GM12878 (cell line): ENCODE measurements around the gene MSLN. TPM values are rescaled to one million over a fixed set of nuclear protein-coding genes. Genes with fewer than 3 reads are reported as not detected.

Experiments
- ATAC-seq: fragments of 200-7000 bp; cut with Tn5 transposase; 3 replicates; pipeline ENCODE4 v1.9.1; 2020; ENCODE audit warnings: mild to moderate bottlenecking, moderate library complexity
- BruUV-seq: library from RNA; stranded (reverse); fragments of 400-500 nt; replicated peaks from 2 replicates; lab custom pipeline; 2021; lab: Mats Ljungman, UMichigan
- CTCF ChIA-PET: fragments of 300-600 bp; sonication (Branson Sonifier 250); formaldehyde crosslinking; extraction: SDS; loops from one replicate; lab custom pipeline; 2021; ENCODE audit warnings: inconsistent platforms; lab: Yijun Ruan, JAX
- POLR2A ChIA-PET: fragments of 350-600 bp; formaldehyde crosslinking; extraction: SDS; loops from one replicate; lab custom pipeline; 2021; ENCODE audit warnings: inconsistent platforms; lab: Charles Lee
- RAD21 ChIA-PET: fragments of 300-600 bp; sonication (Branson Sonifier 250); formaldehyde crosslinking; loops from one replicate; lab custom pipeline; 2023; ENCODE audit warnings: antibody characterized with exemption; ENCODE audit not compliant: unreplicated experiment; lab: Charles Lee
- SMC1A ChIA-PET: fragments of 300-600 bp; sonication (Branson Sonifier 250); formaldehyde crosslinking; loops from one replicate; lab custom pipeline; 2023; ENCODE audit not compliant: unreplicated experiment, uncharacterized antibody; lab: Charles Lee
- DNase-seq: peaks from one replicate; pipeline ENCODE4 v3.0.0-alpha.2; 2011; ENCODE audit warnings: low read depth, low spot score
- FAIRE-seq: peaks from 3 replicates; lab custom pipeline; 2011; peaks lifted over from hg19 to GRCh38; lab: Jason Lieb, UNC
- H2AFZ ChIP-seq: 2 replicates; pipeline ENCODE4 v1.6.0; 2011; ENCODE audit warnings: low read depth, low read length, control low read depth; ENCODE audit not compliant: control insufficient read depth
- H3K27ac ChIP-seq: 2 replicates; pipeline ENCODE4 v1.5.1; 2011; ENCODE audit warnings: control low read depth; ENCODE audit not compliant: control insufficient read depth, insufficient read depth
- H3K27me3 ChIP-seq, 2 experiments: replicated peaks in 1 of 2; 2 replicates each; pipeline versions ENCODE4 v1.6.0 to v1.6.1; 2011; ENCODE audit warnings: low read length in 1 of 2; ENCODE audit not compliant: control insufficient read depth in 2 of 2, insufficient read depth in 2 of 2
- H3K36me3 ChIP-seq, 2 experiments: 2 replicates each; pipeline ENCODE4 v1.5.1; 2011; ENCODE audit warnings: low read length in 1 of 2; ENCODE audit not compliant: control insufficient read depth in 2 of 2, insufficient read depth in 2 of 2
- H3K4me1 ChIP-seq: 2 replicates; pipeline ENCODE4 v1.6.1; 2011; ENCODE audit warnings: mild to moderate bottlenecking, low read length, moderate library complexity, mixed read lengths; ENCODE audit not compliant: control insufficient read depth, insufficient read depth
- H3K4me2 ChIP-seq: 2 replicates; pipeline ENCODE4 v1.6.0; 2011; ENCODE audit warnings: control low read depth; ENCODE audit not compliant: control insufficient read depth, insufficient read depth
- H3K4me3 ChIP-seq: fragments of 200-600 bp; sonication (generic); 2 replicates; pipeline ENCODE4 v1.5.1; 2016
- H3K79me2 ChIP-seq: 2 replicates; pipeline ENCODE4 v1.6.0; 2011; ENCODE audit warnings: low read length; ENCODE audit not compliant: control insufficient read depth, insufficient read depth
- H3K9ac ChIP-seq: 2 replicates; pipeline ENCODE4 v1.8.0; 2011; ENCODE audit warnings: low read length, control low read depth, mixed read lengths; ENCODE audit not compliant: control insufficient read depth, insufficient read depth
- H3K9me3 ChIP-seq: replicated peaks from 3 replicates; pipeline ENCODE4 v1.5.1; 2011; ENCODE audit warnings: mild to moderate bottlenecking, low read length; ENCODE audit not compliant: control insufficient read depth, insufficient read depth
- H4K20me1 ChIP-seq: 2 replicates; pipeline ENCODE4 v1.6.0; 2011; ENCODE audit not compliant: control insufficient read depth, insufficient read depth
- BHLHE40 ChIP-seq, 2 experiments: fragments of 450-650 bp in 1 of 2; IDR thresholded peaks; 2 replicates each; pipeline ENCODE4 v1.6.1; 2011 to 2017; ENCODE audit warnings: low read depth in 2 of 2, borderline replicate concordance in 1 of 2, improper control_type of control experiment in 1 of 2, low read length in 1 of 2, mild to moderate bottlenecking in 1 of 2
- CHD4 ChIP-seq: fragments of 200-600 bp; sonication (generic); IDR thresholded peaks from 2 replicates; pipeline ENCODE4 v1.6.1; 2016; ENCODE audit warnings: mild to moderate bottlenecking
- NR2F1 ChIP-seq: fragments of 450-650 bp; conservative IDR thresholded peaks from 2 replicates; pipeline ENCODE4 v1.6.1; 2017; ENCODE audit warnings: mild to moderate bottlenecking
- PKNOX1 ChIP-seq: fragments of 450-650 bp; IDR thresholded peaks from 2 replicates; pipeline ENCODE4 v1.6.1; 2016; ENCODE audit warnings: mild to moderate bottlenecking
- RCOR1 ChIP-seq: conservative IDR thresholded peaks from 2 replicates; pipeline ENCODE4 v1.6.1; 2012; ENCODE audit warnings: low read depth, low read length, improper control_type of control experiment
- SMAD5 ChIP-seq: IDR thresholded peaks from 2 replicates; pipeline ENCODE4 v1.6.1; 2016; ENCODE audit warnings: antibody characterized with exemption, low read depth
- WGBS: methylation state at CpG from one replicate; pipeline ENCODE4 v1.1.6; 2016; ENCODE audit warnings: low lambda C conversion rate; ENCODE audit not compliant: insufficient replicate concordance, insufficient coverage; ENCODE audit errors: missing lambda C conversion rate; 5-methylcytosine and 5-hydroxymethylcytosine counted together
- in situ Hi-C: fragments of 300-500 bp; cut with MboI; formaldehyde crosslinking; loops from 9 replicates; pipeline ENCODE4 v1.14.3; 2018; ENCODE audit warnings: mixed read lengths
- intact Hi-C: fragments of 100-400 bp; cut with micrococcal nuclease; formaldehyde crosslinking; loops from one replicate; pipeline ENCODE4 v1.14.2; 2022; ENCODE audit not compliant: unreplicated experiment
- polyA plus RNA-seq, 11 experiments: library from polyadenylated mRNA; depleted of rRNA in 4 of 11; unstranded in 6 of 11; stranded (reverse) in 5 of 11; fragments of >200 nt; fragmentation: Nextera tagmentation in 4 of 11; fragmentation: Illumina TruSeq in 1 of 11; extraction: Ambion mirVana in 4 of 11; extraction: Trizol in 1 of 11; gene quantifications; 1 replicate in 1 of 11; 2 replicates in 10 of 11; pipeline versions ENCODE4 v1.2.1 to v1.2.3, GENCODE V29; 2011 to 2016; ENCODE audit warnings: inconsistent platforms in 2 of 11, missing spikeins in 2 of 11, low read depth in 1 of 11
- total RNA-seq, 4 experiments: library from RNA; depleted of rRNA in 3 of 4; stranded (reverse); fragments of >200 nt in 3 of 4; fragmentation: Illumina TruSeq in 1 of 4; extraction: Trizol in 1 of 4; gene quantifications; 2 replicates each; pipeline versions ENCODE4 v1.2.1 to v1.2.3, GENCODE V29; 2013 to 2021
- TF ChIP-seq, protein P1 (sequence below): fragments of 450-650 bp; formaldehyde crosslinking; IDR thresholded peaks from 2 replicates; pipeline ENCODE4 v1.5.0; 2022; ENCODE audit warnings: mild to moderate bottlenecking, missing genetic modification characterization

Gene MSLN
- total and polyA plus RNA-seq, 10 of the 15 experiments (the other 5 are each of a cell fraction or from before 2014, with no cell fraction given): 0.08 TPM; not detected in 9

- TF ChIP-seq, protein P1, sequence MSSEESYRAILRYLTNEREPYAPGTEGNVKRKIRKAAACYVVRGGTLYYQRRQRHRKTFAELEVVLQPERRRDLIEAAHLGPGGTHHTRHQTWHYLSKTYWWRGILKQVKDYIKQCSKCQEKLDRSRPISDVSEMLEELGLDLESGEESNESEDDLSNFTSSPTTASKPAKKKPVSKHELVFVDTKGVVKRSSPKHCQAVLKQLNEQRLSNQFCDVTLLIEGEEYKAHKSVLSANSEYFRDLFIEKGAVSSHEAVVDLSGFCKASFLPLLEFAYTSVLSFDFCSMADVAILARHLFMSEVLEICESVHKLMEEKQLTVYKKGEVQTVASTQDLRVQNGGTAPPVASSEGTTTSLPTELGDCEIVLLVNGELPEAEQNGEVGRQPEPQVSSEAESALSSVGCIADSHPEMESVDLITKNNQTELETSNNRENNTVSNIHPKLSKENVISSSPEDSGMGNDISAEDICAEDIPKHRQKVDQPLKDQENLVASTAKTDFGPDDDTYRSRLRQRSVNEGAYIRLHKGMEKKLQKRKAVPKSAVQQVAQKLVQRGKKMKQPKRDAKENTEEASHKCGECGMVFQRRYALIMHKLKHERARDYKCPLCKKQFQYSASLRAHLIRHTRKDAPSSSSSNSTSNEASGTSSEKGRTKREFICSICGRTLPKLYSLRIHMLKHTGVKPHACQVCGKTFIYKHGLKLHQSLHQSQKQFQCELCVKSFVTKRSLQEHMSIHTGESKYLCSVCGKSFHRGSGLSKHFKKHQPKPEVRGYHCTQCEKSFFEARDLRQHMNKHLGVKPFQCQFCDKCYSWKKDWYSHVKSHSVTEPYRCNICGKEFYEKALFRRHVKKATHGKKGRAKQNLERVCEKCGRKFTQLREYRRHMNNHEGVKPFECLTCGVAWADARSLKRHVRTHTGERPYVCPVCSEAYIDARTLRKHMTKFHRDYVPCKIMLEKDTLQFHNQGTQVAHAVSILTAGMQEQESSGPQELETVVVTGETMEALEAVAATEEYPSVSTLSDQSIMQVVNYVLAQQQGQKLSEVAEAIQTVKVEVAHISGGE (CRISPR knock-in tag): no peak
- no peak for TF ChIP-seq CHD4
- TF ChIP-seq BHLHE40 (IDR thresholded peaks at IDR 0.05; ENCODE audit: borderline replicate concordance in 1 of 2, low read depth in 2 of 2, low read length in 1 of 2): no peak
- TF ChIP-seq PKNOX1: no peak
- TF ChIP-seq, all 136 proteins: peak for 0
Measured at GRCh38 chr16:739560-740458, 20.7 kb upstream of the MSLN start (continued).

- ATAC-seq (peak; percentile 39), DNase-seq (no peak), FAIRE-seq (no peak)
- SMC1A ChIA-PET: no interaction called here
- 0% methylated on average over 7 of the region's 22 CpGs for WGBS
- Histone ChIP-seq H4K20me1 (no peaks in the 10 kb centered on the region), H3K36me3 (peaks cover 0 to 4% of the 10 kb centered on the region in 2 experiments; a peak in 2 of 4 replicates), H3K79me2 (peaks cover 16% of the 10 kb centered on the region), H3K4me3 (peak overlapping the region; percentile 90), H3K27me3 (no peaks in the 10 kb centered on the region), H2AFZ (peak overlapping the region; percentile 42)
- intact Hi-C loops: loop anchor here (2.0 to 5.0 kb wide), 2 partner anchors 20 to 47 kb away; partner anchors contain the start of genes ANTKMT, CHTF18 and RPUSD1
- RAD21 ChIA-PET: no interaction called here
- TF ChIP-seq NR2F1: peak; percentile 75
- TF ChIP-seq RCOR1: no peak
- no peak for TF ChIP-seq SMAD5
- TF ChIP-seq, all 136 proteins: peak for 1
- Histone ChIP-seq H3K4me1 (peaks cover 33% of the 10 kb centered on the region), H3K4me2 (peak overlapping the region; percentile 90), H3K9ac (peak overlapping the region; percentile 93), H3K9me3 (no peaks in the 10 kb centered on the region), H3K27ac (peak overlapping the region; percentile 76)
- in situ Hi-C loops: loop anchor here (5.0 kb wide), 1 partner anchor 47 kb away; the partner anchor contains the start of genes CHTF18 and RPUSD1
- POLR2A ChIA-PET: interaction anchor here (3.4 to 7.3 kb wide), 2 partner anchors 13 to 20 kb away, joined by 16 to 60 read pairs; partner anchors contain the start of genes ANTKMT, CCDC78 and HAGHL
- no TSS peak for BruUV-seq
- CTCF ChIA-PET: interaction anchor here (0.7 to 2.2 kb wide), 6 partner anchors 11 to 28 kb away, joined by 3 to 10 read pairs (median 5); partner anchors contain the start of gene METRN
Measured at GRCh38 chr16:740459-740763, 20.1 kb upstream of the MSLN start.
